LNCaP clone FGC (cell line): ENCODE results near the gene PPM1H.

Experiments used
- DNase-seq: peaks from one replicate; pipeline ENCODE4 v3.0.0-alpha.2; 2011; ENCODE audit warnings: low read depth
- H3K4me3 ChIP-seq: 2 replicates; pipeline ENCODE4 v1.5.1; 2011; ENCODE audit warnings: mild to moderate bottlenecking, low read depth, low read length, control low read depth
- TF ChIP-seq, protein P1 (sequence below): IDR thresholded peaks from 2 replicates; pipeline ENCODE4 v1.5.1; 2012; ENCODE audit warnings: mild to moderate bottlenecking; ENCODE audit not compliant: control insufficient read depth, insufficient read depth; ENCODE audit errors: extremely low read depth

Gene PPM1H

DNA sequence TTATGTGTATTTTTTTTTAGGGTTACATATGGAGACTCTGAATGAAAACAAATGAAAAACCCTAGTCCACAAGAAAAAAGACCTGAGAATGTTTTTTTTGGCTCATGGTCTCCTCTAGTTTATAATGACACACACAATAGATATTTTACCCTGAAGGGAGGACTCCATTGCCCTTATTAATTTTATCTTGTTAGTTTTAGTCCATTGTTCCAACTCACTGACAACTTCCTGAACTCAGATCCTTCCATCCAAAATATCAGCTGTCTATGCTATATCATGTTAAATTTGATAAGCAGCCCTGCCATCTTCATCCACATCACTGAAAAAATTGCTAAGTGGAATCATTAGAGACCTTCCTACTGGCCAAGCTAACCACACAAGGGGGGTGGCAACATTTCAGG is 236.2 kb downstream of the PPM1H start:
- DNase-seq = no peak
- TF ChIP-seq, protein P1, sequence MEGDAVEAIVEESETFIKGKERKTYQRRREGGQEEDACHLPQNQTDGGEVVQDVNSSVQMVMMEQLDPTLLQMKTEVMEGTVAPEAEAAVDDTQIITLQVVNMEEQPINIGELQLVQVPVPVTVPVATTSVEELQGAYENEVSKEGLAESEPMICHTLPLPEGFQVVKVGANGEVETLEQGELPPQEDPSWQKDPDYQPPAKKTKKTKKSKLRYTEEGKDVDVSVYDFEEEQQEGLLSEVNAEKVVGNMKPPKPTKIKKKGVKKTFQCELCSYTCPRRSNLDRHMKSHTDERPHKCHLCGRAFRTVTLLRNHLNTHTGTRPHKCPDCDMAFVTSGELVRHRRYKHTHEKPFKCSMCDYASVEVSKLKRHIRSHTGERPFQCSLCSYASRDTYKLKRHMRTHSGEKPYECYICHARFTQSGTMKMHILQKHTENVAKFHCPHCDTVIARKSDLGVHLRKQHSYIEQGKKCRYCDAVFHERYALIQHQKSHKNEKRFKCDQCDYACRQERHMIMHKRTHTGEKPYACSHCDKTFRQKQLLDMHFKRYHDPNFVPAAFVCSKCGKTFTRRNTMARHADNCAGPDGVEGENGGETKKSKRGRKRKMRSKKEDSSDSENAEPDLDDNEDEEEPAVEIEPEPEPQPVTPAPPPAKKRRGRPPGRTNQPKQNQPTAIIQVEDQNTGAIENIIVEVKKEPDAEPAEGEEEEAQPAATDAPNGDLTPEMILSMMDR = no peak
- no peak overlapping the region for H3K4me3 ChIP-seq

DNA sequence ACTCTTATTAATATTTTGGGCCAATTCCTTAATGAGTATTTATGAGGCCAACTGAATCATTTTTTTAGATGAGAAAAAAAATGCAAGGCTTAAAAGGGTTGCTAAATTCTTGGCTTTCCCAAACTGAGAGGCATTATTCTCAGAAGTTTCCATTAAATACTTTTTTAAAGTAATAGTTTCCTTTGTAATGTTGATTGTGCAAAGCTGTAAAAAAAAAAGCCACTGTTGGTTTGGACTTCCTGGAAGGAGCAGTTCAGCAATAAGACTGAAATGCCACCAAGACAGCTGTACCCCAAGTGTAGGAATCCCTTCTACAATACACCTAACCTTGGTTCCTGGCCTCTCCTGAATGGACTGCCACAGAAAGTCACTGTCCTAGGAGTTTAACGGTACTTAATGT is 237.1 kb downstream of the PPM1H start:
- DNase-seq = no peak

DNA sequence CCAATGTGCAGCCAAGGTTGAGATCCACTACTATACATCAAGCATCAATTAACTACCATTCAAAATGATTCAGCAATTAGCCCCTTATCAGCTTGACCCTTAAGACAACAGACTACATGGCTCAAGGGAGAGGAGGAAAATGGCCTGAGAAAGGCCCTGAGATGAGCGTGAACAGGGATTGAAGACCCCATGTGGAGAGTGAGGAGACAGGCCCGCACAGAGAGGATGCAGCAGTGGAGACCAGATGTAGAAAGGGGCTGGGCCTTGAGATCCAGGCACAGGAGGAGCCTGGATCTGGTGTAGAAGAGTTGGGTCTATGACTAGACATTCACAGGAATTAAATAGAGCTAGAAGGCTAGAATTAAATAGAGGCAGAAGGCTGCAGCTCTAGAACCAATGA is 239.3 kb downstream of the PPM1H start:
- no peak for DNase-seq
- no peak overlapping the region for H3K4me3 ChIP-seq
- TF ChIP-seq, protein P1 = no peak

More for the DNA sequence above, 237.1 kb downstream of the PPM1H start:
- H3K4me3 ChIP-seq = no peak overlapping the region
- TF ChIP-seq, protein P1 = no peak

DNA sequence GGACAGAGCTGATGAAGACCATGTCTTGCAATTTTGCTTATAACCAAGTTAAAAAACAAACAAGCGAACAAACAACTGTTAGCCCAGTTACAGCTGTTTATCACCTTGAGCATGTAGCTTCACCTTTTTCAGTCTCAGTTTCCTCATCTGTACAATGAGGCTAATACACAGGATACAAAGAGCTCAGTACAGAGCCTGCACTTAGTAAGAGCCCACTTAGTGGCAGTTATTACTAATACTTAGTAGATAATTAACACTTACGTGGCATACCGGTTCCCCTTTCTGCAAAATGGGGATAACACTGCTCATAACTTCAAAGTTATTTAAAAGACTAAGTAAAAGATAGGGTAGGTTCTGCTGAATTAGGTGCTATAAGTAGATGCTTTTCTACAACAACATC is 240.3 kb downstream of the PPM1H start:
- DNase-seq = no peak

DNA sequence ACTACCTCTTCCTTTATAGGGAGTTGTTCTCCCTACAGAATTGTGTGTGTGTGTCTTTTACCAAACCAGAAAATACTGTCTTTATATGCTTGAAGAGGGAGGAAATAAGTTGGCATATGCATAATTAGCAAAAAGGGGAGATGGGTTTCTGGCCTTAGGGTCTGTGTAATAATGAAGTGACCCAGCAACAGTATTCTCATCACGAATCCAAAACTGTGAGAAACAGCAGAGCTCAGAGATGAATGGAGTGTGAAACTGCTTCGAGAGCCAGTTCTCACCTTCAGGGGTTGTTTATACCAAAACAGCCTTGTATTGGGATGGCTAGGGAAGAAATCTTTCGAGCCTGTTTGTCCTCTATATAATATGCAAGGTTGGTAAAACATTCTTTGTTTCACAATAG is 240.8 kb downstream of the PPM1H start:
- no peak for DNase-seq
- TF ChIP-seq, protein P1 = no peak
- H3K4me3 ChIP-seq = no peak overlapping the region

More for the DNA sequence above, 240.3 kb downstream of the PPM1H start:
- TF ChIP-seq, protein P1 = no peak
- H3K4me3 ChIP-seq = no peak overlapping the region

DNA sequence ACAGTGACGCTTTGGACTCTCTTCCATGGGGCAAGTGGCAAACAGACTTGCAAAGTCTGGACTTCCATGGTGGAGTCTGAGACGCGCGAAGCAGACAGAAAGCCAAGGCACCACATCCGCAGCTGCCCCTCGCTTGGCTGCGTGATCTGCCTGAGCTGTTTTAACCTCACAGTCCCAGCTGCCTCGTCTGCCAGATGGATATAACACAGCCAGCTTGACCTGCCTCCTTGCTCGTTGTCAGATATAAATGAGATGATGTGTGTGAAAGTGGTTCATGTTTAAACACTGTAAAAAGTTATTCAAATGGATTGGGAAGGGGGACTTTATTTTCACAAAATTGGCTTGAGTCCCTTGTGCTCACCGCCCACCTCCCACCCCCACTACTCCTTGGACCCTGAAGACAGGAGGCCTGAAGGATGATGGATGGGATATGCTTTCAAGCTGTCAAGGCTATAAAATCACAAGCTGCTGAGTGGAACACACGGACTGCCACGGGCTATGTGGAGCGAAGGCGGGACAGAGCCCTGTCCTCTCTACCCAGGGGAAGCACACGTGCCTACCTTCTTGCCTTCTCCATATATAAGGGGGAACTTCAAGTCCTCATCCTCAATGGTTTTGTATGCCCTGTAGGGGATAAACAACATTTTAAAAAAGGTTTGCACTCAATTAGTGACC is 241.4 kb downstream of the PPM1H start:
- no peak for DNase-seq
- TF ChIP-seq, protein P1 = no peak
- H3K4me3 ChIP-seq = no peak overlapping the region

DNA sequence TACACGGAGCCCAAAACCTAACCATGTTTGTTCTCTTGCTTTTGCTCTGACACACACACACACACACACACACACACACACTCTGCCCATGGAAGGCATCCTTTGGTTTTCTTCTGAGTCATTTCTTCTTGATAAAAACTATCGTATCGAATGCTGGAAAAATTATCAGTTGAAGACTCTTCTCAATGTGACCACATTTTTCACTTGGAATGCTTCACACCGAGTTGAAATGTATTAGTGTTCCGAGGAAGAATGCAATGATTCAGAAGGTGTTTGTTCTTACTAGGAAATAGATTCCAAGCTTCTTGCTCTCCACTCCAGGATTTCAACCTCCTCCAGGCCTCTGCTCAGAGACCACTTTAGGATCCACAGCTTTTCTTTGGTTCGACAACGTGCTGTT is 242.1 kb downstream of the PPM1H start:
- no peak for DNase-seq
- TF ChIP-seq, protein P1 = no peak
- H3K4me3 ChIP-seq = no peak overlapping the region
